Thymus (tissue), 11 donors: ENCODE data around the gene PRXL2B. TPM values are rescaled to one million over a fixed set of nuclear protein-coding genes. Genes with fewer than 3 reads are reported as not detected.

Experiments used
- DNase-seq, 9 donors: peaks; one replicate each; pipeline ENCODE4 v3.0.0-alpha.2; 2013; ENCODE audit warnings: low spot score in 9 of 9, low read depth in 6 of 9, missing footprints in 1 of 9
- H3K27ac ChIP-seq, 2 donors: one replicate each; pipeline ENCODE4 v1.5.1; 2013; ENCODE audit warnings: control low read depth in 1 of 2, low read depth in 1 of 2, low read length in 1 of 2, mild to moderate bottlenecking in 1 of 2, moderate library complexity in 1 of 2
- H3K27me3 ChIP-seq, 2 donors: one replicate each; pipeline ENCODE4 v1.5.1; 2013; ENCODE audit warnings: low read length in 1 of 2; ENCODE audit not compliant: control insufficient read depth in 2 of 2, insufficient read depth in 1 of 2
- H3K36me3 ChIP-seq, 2 donors: one replicate each; pipeline ENCODE4 v1.5.1; 2013; ENCODE audit warnings: low read length in 1 of 2, mild to moderate bottlenecking in 1 of 2, moderate library complexity in 1 of 2; ENCODE audit not compliant: control insufficient read depth in 2 of 2, insufficient read depth in 2 of 2
- H3K4me1 ChIP-seq, 2 donors: one replicate each; pipeline ENCODE4 v1.5.1; 2013; ENCODE audit warnings: low read length in 2 of 2; ENCODE audit not compliant: control insufficient read depth in 2 of 2, insufficient read depth in 2 of 2
- H3K4me3 ChIP-seq, 2 donors: one replicate each; pipeline ENCODE4 v1.5.1; 2013; ENCODE audit warnings: low read length in 2 of 2, control low read depth in 1 of 2, mild to moderate bottlenecking in 1 of 2
- H3K9me3 ChIP-seq, 2 donors: one replicate each; pipeline ENCODE4 v1.5.1; 2013; ENCODE audit warnings: low read length in 1 of 2, mild to moderate bottlenecking in 1 of 2; ENCODE audit not compliant: control insufficient read depth in 2 of 2, insufficient read depth in 1 of 2
- WGBS: extraction: QIAGEN DNeasy Blood & Tissue Kit; methylation state at CpG from one replicate; pipeline ENCODE4 v1.1.7; 2013; 5-methylcytosine and 5-hydroxymethylcytosine counted together
- polyA plus RNA-seq: library from polyadenylated mRNA; stranded (reverse); fragments of 200-250 nt; gene quantifications from one replicate; pipeline ENCODE4 v1.2.3, GENCODE V29; 2013
- total RNA-seq: library from RNA; stranded (reverse); fragments of 120-200 nt; gene quantifications from one replicate; pipeline ENCODE4 v1.2.4, GENCODE V29; 2013
- donor health status: healthy.

PRXL2B gene
- total and polyA plus RNA-seq, 2 donors = 11.8 to 12.3 TPM

DNA sequence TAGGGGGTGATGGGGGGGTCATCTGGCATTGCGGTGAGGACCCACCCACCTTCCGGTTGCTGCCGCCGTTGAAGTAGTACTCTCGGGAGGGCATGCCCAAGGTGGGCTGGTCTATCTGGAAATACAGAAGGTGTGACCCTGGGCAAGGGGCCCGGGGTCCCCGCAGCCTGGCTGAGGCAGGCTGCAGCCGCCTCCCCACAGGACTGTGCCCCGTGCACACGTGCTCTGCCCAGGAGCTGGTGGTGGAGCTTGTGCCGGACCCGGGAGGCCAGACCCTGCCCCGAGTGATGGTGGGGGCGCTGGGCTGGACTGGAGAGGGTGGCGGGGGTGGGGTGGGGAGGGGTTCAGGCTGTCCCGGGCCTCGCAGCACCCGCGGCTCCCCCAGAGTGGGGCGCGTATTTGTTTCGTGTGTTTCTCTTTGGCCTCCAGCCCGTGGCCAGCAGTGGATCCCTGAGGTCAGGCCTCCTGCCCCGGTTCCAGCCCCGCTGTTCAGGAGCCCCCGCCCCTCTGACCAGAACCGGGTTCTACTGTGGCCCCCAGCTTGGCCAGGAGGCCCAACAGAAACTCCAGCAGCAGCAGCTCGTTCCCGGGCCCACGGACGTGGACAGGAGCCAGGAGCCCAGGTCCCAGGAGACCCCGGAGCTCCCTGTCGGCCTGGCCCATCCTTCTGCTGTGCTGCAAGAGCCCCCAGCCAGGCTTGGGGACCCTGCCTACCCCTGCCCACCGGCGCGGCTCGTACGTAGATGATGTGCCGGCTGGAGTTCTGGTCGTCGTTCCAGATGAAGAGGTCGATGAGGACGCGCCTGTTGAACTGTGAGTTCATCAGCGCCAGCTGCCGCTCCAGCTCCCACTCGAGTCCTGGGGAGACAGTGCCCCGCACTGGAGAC is 19.2 kb downstream of the PRXL2B start:
- peaks cover 0 to 4% of the 10 kb centered on the region in 2 donors for H3K27me3 ChIP-seq
- no peaks in the 10 kb centered on the region for H3K9me3 ChIP-seq
- H3K4me3 ChIP-seq = no peak overlapping the region
- no peak for DNase-seq
- H3K4me1 ChIP-seq = no peaks in the 10 kb centered on the region
- H3K27ac ChIP-seq = no peak overlapping the region
- no peaks in the 10 kb centered on the region for H3K36me3 ChIP-seq
- WGBS = 96% methylated on average over 48 of the region's 48 CpGs

DNA sequence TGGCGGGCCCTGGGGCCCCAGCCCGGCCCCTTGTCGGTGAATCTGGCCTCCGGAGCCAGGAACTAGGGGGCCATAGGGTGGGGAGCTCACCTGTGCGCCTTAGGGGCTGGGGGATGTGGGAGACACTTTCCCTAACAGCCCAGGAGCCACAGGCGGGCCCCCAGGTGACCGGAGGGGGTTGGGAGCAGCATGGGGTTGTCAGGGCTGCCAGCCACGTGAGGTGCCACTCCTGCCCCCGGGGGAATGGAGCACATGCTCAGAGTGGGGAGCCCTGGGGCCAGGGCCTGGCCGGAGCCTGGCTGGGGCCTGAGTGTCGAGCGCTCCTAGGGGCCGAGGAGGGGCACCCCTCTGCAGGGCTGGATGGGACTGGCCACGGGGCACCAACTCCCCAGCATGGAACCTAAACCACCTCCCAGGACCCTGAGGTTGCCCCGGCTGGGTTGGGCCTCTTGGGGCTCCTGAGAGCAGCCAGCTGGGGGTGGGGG is 19.9 kb downstream of the PRXL2B start:
- no peaks in the 10 kb centered on the region for H3K36me3 ChIP-seq
- H3K9me3 ChIP-seq = no peaks in the 10 kb centered on the region
- peaks cover 0 to 9% of the 10 kb centered on the region in 2 donors for H3K27me3 ChIP-seq
- no peak overlapping the region for H3K27ac ChIP-seq
- H3K4me3 ChIP-seq = no peak overlapping the region
- DNase-seq = no peak
- WGBS = 89% methylated on average over 15 of the region's 15 CpGs
- H3K4me1 ChIP-seq = no peaks in the 10 kb centered on the region

DNA sequence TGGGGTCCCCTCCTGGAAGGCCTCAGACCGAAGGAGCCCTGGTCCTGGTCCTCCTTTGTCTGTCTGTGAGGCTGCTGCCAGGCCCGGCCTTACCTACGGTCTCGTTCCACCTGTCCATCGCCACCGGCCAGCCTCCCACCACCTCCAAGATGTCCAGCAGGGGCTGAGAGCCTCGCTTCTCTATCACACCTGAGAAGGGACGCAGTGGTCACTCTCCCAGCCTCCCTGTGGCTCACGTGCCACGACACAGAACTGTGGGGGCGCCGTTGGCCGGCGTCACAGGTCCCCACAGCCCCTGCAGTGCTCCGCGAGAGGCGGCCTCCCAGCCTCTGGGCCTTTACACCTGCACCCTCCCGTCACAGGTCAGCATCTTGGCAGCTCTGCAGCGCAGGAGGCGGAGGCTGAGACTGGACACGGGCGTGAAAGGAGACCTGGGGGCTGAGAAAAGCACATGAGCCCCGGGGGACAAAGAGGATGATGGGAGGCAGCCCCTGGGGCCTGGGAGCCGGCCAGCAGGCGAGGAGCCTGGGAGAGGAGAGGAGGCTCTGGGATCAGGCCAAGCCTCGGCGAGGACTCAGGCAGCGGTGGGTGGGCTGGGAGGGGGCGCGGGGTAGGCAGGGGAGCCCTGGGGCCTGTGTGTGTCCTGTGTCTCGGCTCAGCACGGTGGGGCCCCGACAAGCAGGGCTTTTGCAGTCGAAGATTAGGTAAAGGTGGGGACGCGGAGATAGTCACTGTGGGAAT is 20.5 kb downstream of the PRXL2B start:
- DNase-seq = no peak
- Histone ChIP-seq H3K4me3 (no peak overlapping the region), H3K36me3 (no peaks in the 10 kb centered on the region), H3K27ac (no peak overlapping the region), H3K9me3 (no peaks in the 10 kb centered on the region), H3K27me3 (peaks cover 0 to 9% of the 10 kb centered on the region in 2 donors), H3K4me1 (no peaks in the 10 kb centered on the region)
- 94% methylated on average over 36 of the region's 36 CpGs for whole genome bisulfite sequencing

- 88% methylated on average over 13 of the region's 13 CpGs for WGBS
- peaks cover 0 to 9% of the 10 kb centered on the region in 2 donors for H3K27me3 ChIP-seq
Measured at GRCh38 chr1:2607641-2608091, 21.1 kb downstream of the PRXL2B start.

GRCh38 chr1:2609319-2610035 is 22.9 kb downstream of the PRXL2B start:
- WGBS = 93% methylated on average over 34 of the region's 34 CpGs
- Histone ChIP-seq H3K27me3 (peaks cover 0 to 9% of the 10 kb centered on the region in 2 donors), H3K9me3 (no peaks in the 10 kb centered on the region), H3K4me1 (no peaks in the 10 kb centered on the region), H3K4me3 (no peak overlapping the region), H3K36me3 (no peaks in the 10 kb centered on the region), H3K27ac (no peak overlapping the region)
- no peak for DNase-seq

More at GRCh38 chr1:2607641-2608091, 21.1 kb downstream of the PRXL2B start:
- DNase-seq = no peak
- no peak overlapping the region for H3K4me3 ChIP-seq
- H3K36me3 ChIP-seq = no peaks in the 10 kb centered on the region
- H3K4me1 ChIP-seq = no peaks in the 10 kb centered on the region
- no peaks in the 10 kb centered on the region for H3K9me3 ChIP-seq
- H3K27ac ChIP-seq = no peak overlapping the region

- H3K4me3 ChIP-seq = no peak overlapping the region
- no peak overlapping the region for H3K27ac ChIP-seq
- H3K9me3 ChIP-seq = no peaks in the 10 kb centered on the region
- WGBS = 89% methylated on average over 21 of the region's 21 CpGs
- H3K27me3 ChIP-seq = peaks cover 0 to 9% of the 10 kb centered on the region in 2 donors
- DNase-seq = no peak
- no peaks in the 10 kb centered on the region for H3K36me3 ChIP-seq
- no peaks in the 10 kb centered on the region for H3K4me1 ChIP-seq
Measured at GRCh38 chr1:2610036-2610959, 23.7 kb downstream of the PRXL2B start.

GRCh38 chr1:2611031-2611501 is 24.5 kb downstream of the PRXL2B start:
- no peak overlapping the region for H3K27ac ChIP-seq
- 26% methylated on average over 24 of the region's 24 CpGs for WGBS
- H3K27me3 ChIP-seq = peaks cover 0 to 9% of the 10 kb centered on the region in 2 donors
- H3K4me3 ChIP-seq = no peak overlapping the region
- H3K36me3 ChIP-seq = no peaks in the 10 kb centered on the region
- no peaks in the 10 kb centered on the region for H3K4me1 ChIP-seq
- H3K9me3 ChIP-seq = no peaks in the 10 kb centered on the region
- no peak for DNase-seq
